GM19240 (cell line): Measurements from ENCODE around the gene GRIN2C.

ENCODE experiments used
- DNase-seq: peaks from one replicate; pipeline ENCODE4 v3.0.0; 2011; ENCODE audit warnings: low spot score; ENCODE audit not compliant: insufficient read length

GRIN2C gene

GRCh38 chr17:74864866-74865395 is 5.2 kb upstream of the GRIN2C start:
- peak; percentile 65 for DNase-seq

- DNase-seq = no peak
Observed at GRCh38 chr17:74864297-74864865, 4.7 kb upstream of the GRIN2C start.

GRCh38 chr17:74863420-74864296 is 4.0 kb upstream of the GRIN2C start:
- no peak for DNase-seq

DNA sequence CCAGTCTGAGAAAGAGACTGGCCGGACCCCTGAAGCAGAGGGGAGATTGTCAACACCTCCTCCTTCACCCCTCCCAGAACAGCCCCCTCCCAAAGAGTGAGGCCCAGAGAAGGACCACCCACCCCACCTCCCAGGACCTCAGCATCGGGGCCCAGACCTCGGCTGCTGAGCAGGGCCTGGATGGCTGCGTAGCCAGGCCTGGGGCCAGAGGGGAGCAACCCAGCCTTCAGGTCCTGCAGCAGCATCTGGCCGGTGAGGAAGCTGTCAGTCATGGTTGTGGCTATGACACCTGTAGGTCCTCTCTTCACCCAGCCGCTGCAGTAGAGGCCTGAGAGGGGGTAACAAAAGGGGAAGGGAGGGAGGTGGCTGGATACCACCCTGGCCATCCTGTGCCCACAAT is 3.2 kb upstream of the GRIN2C start:
- no peak for DNase-seq

DNA sequence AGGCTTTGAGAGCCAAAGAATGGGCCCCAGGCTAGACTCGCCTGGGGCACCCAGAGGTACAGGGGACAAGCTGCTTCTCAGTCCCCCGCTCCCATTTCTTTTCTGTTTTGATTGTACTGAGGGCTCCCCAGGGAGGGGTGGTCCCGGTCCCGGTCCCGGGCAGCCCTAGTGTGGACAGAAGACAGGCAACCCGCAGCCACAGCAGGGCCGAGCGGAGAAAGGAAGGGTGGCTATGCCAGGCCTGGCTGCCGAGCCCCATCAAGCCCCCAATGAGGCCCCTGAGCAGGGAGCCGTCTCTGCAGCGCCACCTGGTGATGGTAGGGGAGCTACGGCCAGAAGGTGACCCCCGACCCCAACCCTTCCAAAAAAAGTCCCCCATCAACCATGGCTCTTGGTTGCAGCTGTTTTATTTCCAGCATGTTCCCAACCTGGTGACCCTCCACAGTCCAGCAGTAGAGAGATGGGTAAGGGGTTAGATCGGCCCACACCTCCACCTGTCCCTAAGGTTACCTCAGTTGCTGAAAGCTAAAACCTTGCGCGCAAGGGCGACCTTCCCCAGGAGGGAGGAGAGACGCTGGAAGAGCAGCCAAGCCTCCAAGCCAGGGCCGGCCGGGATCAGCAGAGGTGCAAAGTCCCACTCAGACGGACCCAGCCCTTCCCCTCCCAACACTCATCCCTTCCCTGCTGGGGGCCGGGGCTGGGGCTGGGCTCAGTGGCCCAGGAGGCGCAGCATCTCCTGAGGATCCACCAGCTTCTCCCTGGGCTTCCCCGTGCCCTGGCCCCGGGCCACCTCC is 2.6 kb upstream of the GRIN2C start:
- peak; percentile 83 for DNase-seq

DNA sequence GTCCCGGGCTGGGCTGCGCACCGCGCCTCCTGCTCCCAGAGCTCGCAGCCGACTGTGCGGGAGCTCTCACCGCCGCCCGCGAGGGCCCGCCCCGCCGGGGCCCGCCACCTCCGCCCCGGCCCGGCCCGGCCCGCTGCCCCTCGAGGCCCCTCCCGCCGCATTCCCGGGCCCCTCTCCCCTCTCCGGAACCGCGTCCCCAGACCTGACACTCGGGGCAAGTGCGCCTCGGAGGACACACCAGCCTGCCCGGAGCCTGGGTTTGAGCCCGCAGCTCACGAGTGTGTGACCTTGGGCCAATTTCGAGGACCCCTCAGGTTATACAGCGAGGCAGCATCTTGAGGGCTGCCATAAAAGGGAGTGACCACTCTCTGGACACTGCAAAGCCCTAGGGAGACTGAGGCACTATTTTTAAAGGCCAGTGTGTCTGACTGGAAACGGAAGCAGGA is 2.0 kb upstream of the GRIN2C start:
- no peak for DNase-seq

DNA sequence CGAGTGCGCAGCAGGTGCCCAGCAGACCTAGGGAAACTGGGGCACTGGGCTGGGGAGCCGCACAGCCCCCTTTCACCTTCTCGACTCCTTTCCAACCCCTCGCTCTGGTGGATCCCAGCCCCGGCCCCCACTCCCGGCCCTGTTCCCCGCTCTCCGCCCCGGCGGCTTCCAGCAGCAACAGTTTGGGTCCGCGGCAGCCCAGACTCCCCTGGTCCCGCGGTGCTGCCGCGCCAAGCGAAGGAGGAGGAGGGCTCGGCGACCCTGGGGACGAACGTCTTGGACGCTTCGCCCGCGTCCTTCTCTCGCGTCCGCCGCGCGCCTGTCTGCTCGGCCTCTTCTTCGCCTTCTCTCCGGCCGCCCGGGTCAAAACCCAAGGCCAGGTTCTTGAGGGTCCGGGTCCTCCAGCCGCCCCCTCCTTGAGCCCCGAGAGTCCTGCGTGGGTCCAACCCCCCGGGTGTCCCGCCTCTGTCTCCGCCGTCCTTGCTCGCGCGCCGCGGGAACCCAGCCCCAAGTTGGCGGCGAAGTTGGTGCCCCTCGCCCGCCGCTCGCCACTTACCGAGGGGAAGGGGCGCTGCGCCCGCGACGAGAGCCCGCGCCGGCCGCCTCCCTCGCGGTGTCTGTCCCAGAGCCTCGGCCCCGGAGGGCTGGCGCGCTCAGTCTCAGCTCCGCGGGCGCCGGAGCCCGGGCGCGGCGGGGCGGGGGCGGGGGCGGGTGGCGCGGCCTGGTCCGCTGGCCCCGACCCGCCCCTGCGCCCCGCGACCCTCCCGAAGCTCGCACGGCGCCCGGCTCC is 1.4 kb upstream of the GRIN2C start:
- DNase-seq = no peak

DNA sequence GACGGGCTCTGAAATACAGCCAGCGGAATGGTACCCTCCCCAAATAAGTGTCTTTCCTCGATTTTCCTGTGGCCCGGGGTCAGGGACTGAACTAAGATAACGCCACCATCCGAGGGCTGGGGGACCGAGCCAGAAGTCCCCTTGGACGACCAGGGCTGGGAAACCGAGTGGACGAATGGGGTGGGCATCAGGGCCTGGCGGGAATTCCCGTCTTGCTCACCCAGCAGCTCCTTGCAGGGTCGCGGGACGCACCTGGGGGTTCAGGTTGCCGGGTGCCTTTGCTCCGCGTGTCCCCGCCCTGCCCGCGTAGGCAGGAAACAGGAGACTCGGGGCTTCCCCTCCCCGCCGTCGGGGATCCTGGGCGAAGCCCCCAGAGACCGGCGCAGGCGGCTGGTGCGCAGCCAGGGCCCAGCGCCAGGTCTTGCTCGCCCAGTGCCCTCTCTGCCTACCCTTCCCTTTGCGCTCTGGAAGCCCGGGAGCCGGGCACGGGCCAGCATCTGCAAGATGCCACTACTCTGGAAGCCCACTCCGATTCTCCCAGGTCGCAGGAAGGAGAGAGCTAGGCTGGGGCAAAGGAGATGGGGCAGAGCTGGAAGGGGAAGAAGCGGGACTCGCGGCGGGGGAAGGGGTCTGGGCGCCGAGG is 665 bp upstream of the GRIN2C start:
- no peak for DNase-seq

DNA sequence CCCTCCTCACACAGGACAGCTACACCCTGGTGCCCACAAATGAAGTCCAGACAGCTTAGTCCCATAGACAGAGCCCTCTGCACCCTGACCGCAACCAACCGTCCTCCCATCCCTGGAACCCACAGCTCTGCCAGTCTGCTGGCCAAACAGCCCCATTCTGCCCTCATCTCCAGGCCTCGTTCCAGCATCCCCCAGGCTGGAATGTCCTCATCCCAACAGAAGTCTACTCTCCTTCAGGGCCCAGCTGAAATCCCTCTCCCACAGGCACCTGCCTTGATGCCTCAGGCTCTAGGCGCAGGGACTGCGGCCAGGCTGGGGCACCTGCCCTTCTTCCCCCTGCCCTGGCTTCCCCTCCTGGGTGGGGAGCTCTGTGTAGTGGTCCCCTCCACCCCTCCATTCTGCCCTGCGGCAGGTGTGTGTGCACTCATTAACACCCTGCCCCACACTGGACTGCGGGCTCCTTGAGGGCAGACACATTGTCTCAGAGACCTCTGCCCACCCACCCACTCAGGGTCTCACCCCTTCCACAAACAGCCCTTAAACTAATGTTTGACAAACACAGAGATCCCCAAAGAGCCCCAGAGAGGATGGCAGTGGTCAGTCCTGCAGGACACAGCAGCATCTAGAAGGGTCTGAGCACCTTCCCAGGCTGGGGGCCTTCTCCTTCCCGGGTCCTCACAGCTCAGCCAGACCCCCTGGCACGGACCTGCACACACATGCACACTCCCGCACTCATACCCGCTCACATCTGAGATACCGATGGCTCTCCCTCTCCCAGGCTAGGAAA is 820 bp downstream of the GRIN2C start:
- DNase-seq = no peak

DNA sequence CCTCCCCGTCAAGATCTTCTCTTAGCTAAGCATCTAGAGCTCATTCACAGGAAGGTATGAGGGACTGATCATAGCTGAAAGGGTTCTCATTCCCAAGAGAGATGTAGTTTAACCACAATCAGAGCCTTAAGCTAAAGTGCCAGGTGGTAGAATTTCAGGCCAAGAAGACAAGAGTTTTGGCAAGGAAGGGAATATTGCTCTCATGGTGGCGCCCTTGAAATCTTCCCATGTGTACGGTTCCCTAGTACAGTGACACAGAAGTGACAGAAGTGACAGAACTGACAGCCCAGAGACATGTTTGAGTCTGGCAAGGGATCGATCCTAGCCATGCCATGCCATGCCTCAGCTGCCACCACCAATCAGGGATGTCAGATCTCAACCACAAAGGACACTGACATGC is 2.5 kb downstream of the GRIN2C start:
- DNase-seq = no peak

- DNase-seq = no peak
Observed at GRCh38 chr17:74856112-74856511, 3.6 kb downstream of the GRIN2C start.

GRCh38 chr17:74855323-74855722 is 4.4 kb downstream of the GRIN2C start:
- no peak for DNase-seq

GRCh38 chr17:74854792-74855191 is 4.9 kb downstream of the GRIN2C start:
- no peak for DNase-seq

- no peak for DNase-seq
Observed at GRCh38 chr17:74853669-74854068, 6.0 kb downstream of the GRIN2C start.

GRCh38 chr17:74853048-74853397 is 6.7 kb downstream of the GRIN2C start:
- DNase-seq = no peak

- DNase-seq = peak; percentile 74
Observed at GRCh38 chr17:74852237-74853047, 7.2 kb downstream of the GRIN2C start.

DNA sequence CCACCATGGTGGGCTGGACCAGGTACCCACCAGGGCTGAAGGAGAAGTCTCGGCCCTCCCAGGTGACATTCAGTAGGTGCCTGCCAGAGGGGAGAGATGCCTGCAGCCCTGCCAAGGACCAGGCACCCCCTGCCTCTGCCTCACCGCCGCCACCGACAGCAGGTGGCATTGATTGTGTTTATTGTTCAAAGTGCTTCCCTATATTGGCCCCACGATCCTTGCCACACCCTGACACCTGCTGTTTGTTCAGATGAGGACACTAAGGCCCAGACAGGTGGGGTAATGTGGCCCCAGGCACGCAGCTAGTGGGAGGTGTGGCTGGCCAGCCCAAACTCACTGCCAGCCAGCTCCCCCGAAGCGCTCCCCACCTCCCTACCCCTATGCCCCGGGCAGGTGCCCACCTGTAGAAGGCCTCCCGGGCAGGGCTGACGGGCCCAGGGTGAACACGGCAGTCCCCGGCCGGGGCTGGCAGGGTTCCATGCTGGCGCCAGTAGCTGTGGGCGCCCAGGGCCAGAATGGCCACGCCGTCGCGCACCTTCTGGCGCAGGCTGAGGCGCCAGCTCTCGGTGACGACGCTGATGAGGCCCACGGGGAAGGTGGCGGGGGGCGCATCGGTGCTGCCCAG is 8.0 kb downstream of the GRIN2C start:
- no peak for DNase-seq

DNA sequence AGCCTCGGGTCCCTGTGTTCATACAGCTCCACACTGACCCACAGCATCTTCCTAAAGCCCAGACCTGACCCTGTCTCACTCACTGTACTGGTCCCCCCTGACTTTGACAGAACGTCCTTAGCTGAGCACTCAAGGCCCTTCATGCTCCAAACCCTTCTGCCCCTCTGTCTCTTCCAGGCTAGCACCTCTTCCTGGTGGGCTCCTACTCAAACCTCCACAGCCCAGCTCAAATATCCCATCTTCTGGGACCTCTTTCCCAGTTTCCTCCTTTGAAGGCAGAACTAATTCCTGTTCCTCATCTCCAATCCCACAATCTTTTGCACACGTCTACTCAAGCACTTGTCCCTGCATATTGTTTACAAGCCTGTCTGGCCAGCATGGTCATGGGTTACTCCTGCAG is 8.8 kb downstream of the GRIN2C start:
- DNase-seq = no peak

- no peak for DNase-seq
Observed at GRCh38 chr17:74850310-74850709, 9.4 kb downstream of the GRIN2C start.
